Activated CD8-positive, alpha-beta memory T cell treated with anti-CD3 and anti-CD28 coated beads for 36 hours (primary cell): ENCODE data around the gene CEP57L1. TPM values are rescaled to one million over a fixed set of nuclear protein-coding genes. Genes with fewer than 3 reads are reported as not detected.

ENCODE experiments used
- CTCF ChIA-PET: fragments of 350-600 bp; sonication (Branson Sonifier 250); formaldehyde crosslinking; loops from one replicate; lab custom pipeline; 2021; ENCODE audit warnings: antibody characterized with exemption; lab: Charles Lee
- POLR2A ChIA-PET: fragments of 350-600 bp; sonication (Branson Sonifier 250); formaldehyde crosslinking; loops from one replicate; lab custom pipeline; 2021; ENCODE audit warnings: antibody characterized with exemption; lab: Charles Lee
- total RNA-seq, 2 experiments: library from RNA; stranded (reverse); gene quantifications; one replicate each; pipeline ENCODE4 v1.2.3, GENCODE V29; 2021

CEP57L1 gene
- total RNA-seq, result 10 to 100 TPM; 21.6 to 22.4 TPM

GRCh38 chr6:109095036-109095834, at the start of gene CEP57L1:
CEP57L1 (plus strand) TSS chr6:109095507; CDS start chr6:109145222, 49,715 bp downstream.
- ChIA-PET CTCF (interaction anchor here (1.2 to 1.6 kb wide), 3 partner anchors 11 to 288 kb away, joined by 5 to 6 read pairs (median 5); no protein-coding TSS in a partner anchor), POLR2A (interaction anchor here (0.5 to 2.1 kb wide), 13 partner anchors 23 to 1636 kb away, joined by 3 to 22 read pairs (median 3); partner anchors contain the start of genes CD164, PDSS2 and ZBTB24)

DNA sequence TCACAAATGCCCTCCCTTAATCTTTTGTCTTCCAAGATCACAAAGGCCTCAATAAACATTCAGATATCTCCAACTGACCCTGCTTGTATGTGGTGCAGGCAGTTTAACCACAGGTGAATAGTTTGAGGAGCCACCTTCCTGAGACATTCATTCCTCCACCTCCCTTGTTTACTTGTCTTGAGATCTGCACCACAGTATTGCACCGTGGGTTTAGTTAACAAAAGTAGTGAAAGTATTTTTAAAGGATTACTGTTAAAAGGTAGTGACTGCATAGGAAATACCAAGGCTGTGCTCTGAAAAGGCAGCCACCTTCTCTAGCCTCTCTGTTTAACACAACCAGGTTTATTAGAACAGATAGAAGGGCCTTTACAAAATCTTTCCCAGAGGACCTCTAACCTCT, 47.1 kb upstream of the CEP57L1 start:
- ChIA-PET CTCF (no interaction called here), POLR2A (no interaction called here)

GRCh38 chr6:109048670-109049415, 46.5 kb upstream of the CEP57L1 start:
- POLR2A ChIA-PET, result no interaction called here

GRCh38 chr6:109050012-109050411, 45.3 kb upstream of the CEP57L1 start:
- ChIA-PET CTCF (interaction anchor here (0.6 kb wide), 1 partner anchor 1074 kb away, joined by 3 read pairs; no protein-coding TSS in a partner anchor), POLR2A (no interaction called here)

More at GRCh38 chr6:109048670-109049415, 46.5 kb upstream of the CEP57L1 start:
- CTCF ChIA-PET, result no interaction called here

GRCh38 chr6:109050447-109051102, 44.7 kb upstream of the CEP57L1 start:
- ChIA-PET CTCF (interaction anchor here (0.6 kb wide), 1 partner anchor 1075 kb away, joined by 3 read pairs; no protein-coding TSS in a partner anchor), POLR2A (no interaction called here)

DNA sequence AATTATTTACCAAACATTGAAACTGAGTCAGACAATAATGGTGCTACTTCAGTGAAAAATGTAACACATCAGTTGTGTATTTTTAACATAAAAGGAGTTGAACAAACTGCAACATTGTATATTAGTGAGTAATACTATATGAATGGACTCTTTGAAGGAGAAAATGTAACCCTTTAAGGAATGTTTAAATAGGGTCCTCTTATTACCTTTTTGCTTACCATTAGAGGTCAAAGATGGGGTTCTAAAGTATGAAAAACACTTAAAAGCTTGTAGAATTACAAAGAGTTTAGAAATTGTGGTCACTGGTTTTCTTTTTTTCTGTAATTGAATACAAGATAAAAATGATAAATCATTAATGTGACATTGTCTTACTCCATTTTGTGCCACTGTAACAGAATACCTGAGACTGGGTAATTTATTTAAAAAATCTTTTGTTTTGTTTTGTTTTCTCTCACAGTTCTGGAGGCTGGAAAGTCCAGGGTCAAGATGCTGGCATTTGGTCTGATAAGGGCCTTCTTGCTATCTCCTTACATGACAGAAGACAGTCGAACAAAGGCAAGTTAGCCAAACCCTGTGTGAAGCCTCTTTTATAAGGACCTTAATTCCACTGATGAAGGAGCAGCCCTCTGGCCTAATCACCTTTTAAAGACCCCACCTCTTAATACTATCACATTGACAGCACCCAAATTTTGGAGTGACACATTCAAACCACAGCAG, 43.8 kb upstream of the CEP57L1 start:
- ChIA-PET CTCF (no interaction called here), POLR2A (no interaction called here)

GRCh38 chr6:109052018-109052651, 43.2 kb upstream of the CEP57L1 start:
- CTCF ChIA-PET, result no interaction called here
- POLR2A ChIA-PET, result no interaction called here

GRCh38 chr6:109052852-109053251, 42.5 kb upstream of the CEP57L1 start:
- ChIA-PET CTCF (no interaction called here), POLR2A (no interaction called here)

GRCh38 chr6:109053336-109053735, 42.0 kb upstream of the CEP57L1 start:
- CTCF ChIA-PET, result no interaction called here

GRCh38 chr6:109055771-109056235, 39.5 kb upstream of the CEP57L1 start:
- ChIA-PET CTCF (interaction anchor here (1.2 kb wide), 1 partner anchor 514 kb away, joined by 3 read pairs; no protein-coding TSS in a partner anchor), POLR2A (no interaction called here)

More at GRCh38 chr6:109053336-109053735, 42.0 kb upstream of the CEP57L1 start:
- POLR2A ChIA-PET, result no interaction called here

- POLR2A ChIA-PET, result no interaction called here
- CTCF ChIA-PET, result interaction anchor here (1.2 kb wide), 1 partner anchor 515 kb away, joined by 3 read pairs; no protein-coding TSS in a partner anchor
These were observed 38.6 kb upstream of the CEP57L1 start for GRCh38 chr6:109056661-109057060.

DNA sequence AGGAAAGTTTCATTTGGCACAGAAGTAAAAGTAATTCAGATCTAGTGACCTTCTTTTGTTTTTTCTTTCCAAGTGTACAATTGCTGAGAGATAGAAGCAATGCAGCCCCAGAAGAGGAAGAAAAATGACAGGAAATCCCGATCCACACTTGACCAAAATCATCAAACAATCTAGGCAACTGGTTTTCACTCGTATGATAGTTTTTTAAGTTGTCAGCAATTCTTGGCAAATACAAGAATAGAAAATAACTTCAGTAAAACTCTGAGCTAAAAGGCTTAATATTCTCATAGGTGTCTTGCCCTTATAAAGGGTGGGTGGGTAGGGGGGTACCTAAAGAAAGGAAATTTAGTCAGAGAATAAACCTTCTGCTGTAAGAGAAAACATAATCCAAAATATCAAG, 36.7 kb upstream of the CEP57L1 start:
- ChIA-PET CTCF (interaction anchor here (1.0 kb wide), 1 partner anchor 325 kb away, joined by 3 read pairs; no protein-coding TSS in a partner anchor), POLR2A (no interaction called here)

- ChIA-PET POLR2A (no interaction called here), CTCF (no interaction called here)
These were observed 36.2 kb upstream of the CEP57L1 start for GRCh38 chr6:109059153-109059552.

GRCh38 chr6:109059571-109060021, 35.7 kb upstream of the CEP57L1 start:
- ChIA-PET CTCF (no interaction called here), POLR2A (no interaction called here)

DNA sequence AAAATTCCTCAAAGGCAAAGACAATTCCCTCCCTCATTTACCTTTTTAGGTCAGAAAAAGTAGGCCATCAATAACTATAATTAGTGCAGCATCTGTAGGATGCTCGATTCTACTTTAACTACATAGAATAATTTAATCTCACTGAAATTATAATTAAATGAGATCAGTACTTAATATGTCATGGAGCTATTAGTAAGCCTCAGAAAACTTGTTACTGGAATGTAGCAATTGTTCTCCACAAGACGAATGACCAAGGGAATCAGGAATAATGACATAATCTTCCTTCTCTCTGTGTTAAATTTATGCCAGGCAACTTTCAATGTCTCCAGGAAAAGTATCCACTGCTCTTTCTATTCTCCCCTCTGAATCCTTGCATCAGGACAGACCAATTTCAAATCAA, 34.7 kb upstream of the CEP57L1 start:
- ChIA-PET CTCF (no interaction called here), POLR2A (no interaction called here)

- POLR2A ChIA-PET, result no interaction called here
- CTCF ChIA-PET, result no interaction called here
These were observed 33.1 kb upstream of the CEP57L1 start for GRCh38 chr6:109062216-109062615.

DNA sequence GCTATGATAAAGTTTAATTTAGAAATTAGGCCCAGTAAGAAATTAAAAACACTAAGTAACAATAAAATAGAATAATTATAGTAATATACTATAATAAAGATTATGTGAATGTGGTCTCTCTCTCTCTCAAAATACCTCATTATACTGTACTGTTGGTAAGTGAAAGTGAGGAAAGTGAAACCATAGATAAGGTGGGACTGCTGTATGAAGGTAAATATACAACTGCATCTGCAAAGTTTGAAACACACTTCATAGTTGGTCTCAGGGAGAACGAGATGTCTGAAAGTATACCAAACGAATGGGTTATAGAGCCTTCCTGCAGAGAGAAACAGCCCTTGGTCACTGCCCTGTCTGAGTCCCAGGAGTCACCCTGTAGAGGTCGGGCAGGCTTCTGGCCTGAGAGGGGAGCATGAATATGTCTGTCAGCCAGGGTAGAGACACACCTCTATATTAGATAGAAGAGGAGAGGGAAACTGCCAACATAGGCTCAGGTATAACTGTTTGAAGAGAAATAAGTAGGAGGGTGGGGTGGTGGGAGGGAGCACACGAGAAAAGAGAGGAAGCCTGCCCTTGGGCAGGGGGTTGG, 32.4 kb upstream of the CEP57L1 start:
- CTCF ChIA-PET, result no interaction called here
- POLR2A ChIA-PET, result no interaction called here

GRCh38 chr6:109069746-109070145, 25.6 kb upstream of the CEP57L1 start:
- ChIA-PET CTCF (no interaction called here), POLR2A (interaction anchor here (1.2 kb wide), 1 partner anchor 59 kb away, joined by 4 read pairs; no protein-coding TSS in a partner anchor)
